ENCODE measurements around the gene SNRNP27. TPM values are rescaled to one million over a fixed set of nuclear protein-coding genes. Genes with fewer than 3 reads are reported as not detected.

Gene SNRNP27
- total and polyA plus RNA-seq, 9 of the 15 experiments (the other 6 are each of a cell fraction or from before 2014, with no cell fraction given): 29.2 to 102 (median 65.7) TPM

- ChIA-PET POLR2A (interaction anchor here (0.9 to 1.0 kb wide), 2 partner anchors 8 to 25 kb away, joined by 3 read pairs; no protein-coding TSS in a partner anchor), CTCF (ENCODE audit: low intra/inter-chr PET ratio) (no interaction called here)
- TF ChIP-seq HMGN3 (IDR thresholded peaks at IDR 0.05; ENCODE audit: borderline replicate concordance, extremely low read depth, insufficient read length, low read depth, low read length) (no peak), CLOCK (CRISPR knock-in tag; IDR thresholded peaks at IDR 0.05; ENCODE audit: borderline replicate concordance) (no peak), ZKSCAN3 (CRISPR knock-in tag; IDR thresholded peaks at IDR 0.05) (no peak)
- Histone ChIP-seq H3K36me3 (ENCODE audit: control insufficient read depth, insufficient read depth, low read length) (peaks cover 92% of the 10 kb centered on the region), H2AFZ (ENCODE audit: low read depth, low read length) (no peak overlapping the region), H3K27me3 (ENCODE audit: control insufficient read depth in 2 of 2, insufficient read depth in 2 of 2, low read length in 2 of 2) (no peaks in the 10 kb centered on the region), H3K9me1 (ENCODE audit: control insufficient read depth, insufficient read depth, low read length) (peaks cover 4% of the 10 kb centered on the region), H3K9ac (ENCODE audit: insufficient read depth in 1 of 2, low read depth in 2 of 2, low read length in 2 of 2) (no peak overlapping the region), H3K27ac (ENCODE audit: extremely low read depth, low read depth, low read length) (no peak overlapping the region), H3K9me3 (replicated peaks; ENCODE audit: control insufficient read depth, insufficient read depth, low read depth, low read length) (no peaks in the 10 kb centered on the region), H3K4me2 (ENCODE audit: insufficient read depth, low read length) (no peak overlapping the region), H3K4me3 (no peak overlapping the region), H3K4me1 (replicated peaks in 1 of 2; ENCODE audit: control insufficient read depth in 2 of 2, insufficient read depth in 2 of 2, low read length in 2 of 2) (peaks cover 3 to 17% of the 10 kb centered on the region in 2 experiments; a peak in 3 of 5 replicates), H4K20me1 (replicated peaks; ENCODE audit: control insufficient read depth, insufficient read depth, low read length) (no peaks in the 10 kb centered on the region), H3K79me2 (ENCODE audit: control insufficient read depth, insufficient read depth, low read length) (0 out of 3 replicates have a peak, but pooled peaks cover 5% of the 10 kb centered on the region)
- FAIRE-seq: no peak
- in situ Hi-C loops (cut with MboI): no loop called here
- ATAC-seq: no peak
- DNase-seq (ENCODE audit: extremely low read depth in 1 of 4, low spot score in 3 of 4): no peak
- BruUV-seq (replicated peaks): no TSS peak
- intact Hi-C loops (cut with micrococcal nuclease): no loop called here
- WGBS (ENCODE audit: insufficient coverage, low coverage, missing lambda C conversion rate): 90% methylated on average over 14 of the region's 14 CpGs
Observed at GRCh38 chr2:69937968-69938367, 44.2 kb downstream of the SNRNP27 start.
